SK-N-SH (cell line): ENCODE measurements around the gene TMSB10.

Source experiments
- CTCF ChIP-seq: fragments of 200-600 bp; sonication (generic); IDR thresholded peaks from 2 replicates; pipeline ENCODE4 v1.6.1; 2017; ENCODE audit warnings: antibody characterized with exemption, mild to moderate bottlenecking, moderate library complexity
- EP300 ChIP-seq, 2 experiments: IDR thresholded peaks; 2 replicates each; pipeline versions ENCODE4 v1.4.0 to v1.6.1; 2012; ENCODE audit warnings: borderline replicate concordance in 1 of 2, low read depth in 1 of 2, low read length in 1 of 2
- EZH2phosphoT487 ChIP-seq: fragments of 200-600 bp; sonication (generic); IDR thresholded peaks from 2 replicates; pipeline ENCODE4 v1.6.1; 2017; ENCODE audit warnings: low read depth, mixed run types, mild to moderate bottlenecking, antibody characterized with exemption, moderate library complexity, borderline replicate concordance
- GABPA ChIP-seq: IDR thresholded peaks from 2 replicates; pipeline ENCODE4 v1.4.0; 2012; ENCODE audit warnings: low read depth, mild to moderate bottlenecking
- PBX3 ChIP-seq: IDR thresholded peaks from 2 replicates; pipeline ENCODE4; 2012
- POLR2AphosphoS5 ChIP-seq: IDR thresholded peaks from 2 replicates; pipeline ENCODE4 v1.6.1; 2012; ENCODE audit warnings: low read depth, low read length
- RCOR1 ChIP-seq: fragments of 150-350 bp; IDR thresholded peaks from 2 replicates; pipeline ENCODE4 v1.6.1; 2017; ENCODE audit warnings: antibody characterized with exemption, low read length
- TAF1 ChIP-seq: IDR thresholded peaks from 2 replicates; pipeline ENCODE4 v1.6.1; 2012; ENCODE audit warnings: low read depth, mild to moderate bottlenecking, low read length, moderate library complexity, borderline replicate concordance
- TF ChIP-seq, protein P1 (sequence below): IDR thresholded peaks from 2 replicates; pipeline ENCODE4 v1.4.0; 2012; ENCODE audit warnings: low read depth

DNA sequence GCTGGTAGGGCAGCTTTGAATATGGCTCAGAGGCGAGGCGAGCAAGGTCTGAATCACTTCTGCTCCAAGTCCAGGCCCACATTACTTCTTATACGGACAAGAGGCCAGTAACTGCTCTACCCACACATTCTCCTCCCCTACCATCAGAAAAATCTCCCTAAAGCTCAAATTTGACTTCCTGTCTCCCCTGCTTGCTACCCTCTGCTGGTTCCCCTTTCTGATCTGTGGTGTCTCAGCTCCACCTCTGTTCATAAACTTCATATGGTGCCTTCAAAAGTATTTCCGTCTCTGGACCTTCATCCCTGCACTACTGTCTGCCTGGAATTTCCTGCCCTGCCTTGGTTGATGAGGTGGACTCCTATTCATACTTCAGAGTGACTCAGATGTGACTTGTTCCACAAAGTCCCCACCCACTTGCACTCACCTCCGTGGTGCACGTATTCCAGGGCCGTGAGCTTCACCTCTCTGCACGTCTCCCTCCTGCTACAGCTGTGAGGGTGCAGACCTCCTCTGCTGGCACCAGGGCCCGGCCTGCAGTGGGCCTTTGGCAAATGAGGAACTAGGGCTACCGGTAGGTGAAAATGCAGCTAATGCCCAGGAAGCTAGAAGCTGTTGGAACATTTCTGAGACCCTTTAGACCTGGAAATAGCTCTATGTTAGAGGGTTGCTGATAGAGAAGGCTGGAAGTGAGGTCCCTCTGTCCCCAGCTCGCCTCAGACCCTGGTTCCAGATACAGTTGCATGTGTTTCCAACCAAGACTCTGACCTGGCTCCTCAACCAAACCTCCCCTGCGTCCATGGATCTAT is 41.0 kb downstream of the TMSB10 start:
- TF ChIP-seq CTCF (no peak), POLR2AphosphoS5 (peak; percentile 78; the same call in 1 of the 2 replicates), PBX3 (peak; percentile 44), GABPA (no peak), TAF1 (peak; percentile 17; the same call in 1 of the 2 replicates), EZH2phosphoT487 (no peak), EP300 (IDR thresholded peaks at IDR 0.05; ENCODE audit: borderline replicate concordance in 1 of 2, low read depth in 1 of 2, low read length in 1 of 2) (peak in 1 of 2 experiments; percentile 57; a peak in 1 of 4 replicates), RCOR1 (no peak)
- TF ChIP-seq, protein P1, sequence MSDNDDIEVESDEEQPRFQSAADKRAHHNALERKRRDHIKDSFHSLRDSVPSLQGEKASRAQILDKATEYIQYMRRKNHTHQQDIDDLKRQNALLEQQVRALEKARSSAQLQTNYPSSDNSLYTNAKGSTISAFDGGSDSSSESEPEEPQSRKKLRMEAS: peak; percentile 63; the same call in 1 of the 2 replicates
